GM12874 (cell line): ENCODE measurements around the gene TMEM53.

Experiments used
- CTCF ChIP-seq: IDR thresholded peaks from 2 replicates; pipeline ENCODE4 v1.5.1; 2011; ENCODE audit warnings: low read depth, mild to moderate bottlenecking, control low read depth, low read length, moderate library complexity; ENCODE audit not compliant: insufficient read depth

Gene TMEM53

GRCh38 chr1:44674113-44675000, at the start of gene TMEM53, which contains the start of gene ARMH1:
TMEM53 (minus strand) TSS chr1:44674481; CDS start chr1:44674391, 90 bp downstream.
ARMH1 (plus strand) TSS chr1:44674714; CDS start chr1:44689698, 14,984 bp downstream.
- TF ChIP-seq CTCF, result no peak

GRCh38 chr1:44723496-44724295, 49.4 kb upstream of the TMEM53 start:
- no peak for TF ChIP-seq CTCF

- no peak for TF ChIP-seq CTCF
Measured at GRCh38 chr1:44723064-44723463, 48.8 kb upstream of the TMEM53 start.

- no peak for TF ChIP-seq CTCF
Measured at GRCh38 chr1:44721485-44722361, 47.4 kb upstream of the TMEM53 start.

GRCh38 chr1:44720281-44720680, 46.0 kb upstream of the TMEM53 start:
- TF ChIP-seq CTCF, result no peak

- TF ChIP-seq CTCF, result no peak
Measured at GRCh38 chr1:44719318-44719717, 45.0 kb upstream of the TMEM53 start.

- TF ChIP-seq CTCF, result no peak
Measured at GRCh38 chr1:44718091-44718490, 43.8 kb upstream of the TMEM53 start.
